MM.1S (cell line): Measurements from ENCODE around the gene ASCL2.

Experiments used
- EZH2 ChIP-seq: fragments of 300-600 bp; sonication (generic); optimal IDR thresholded peaks from 2 replicates; pipeline ENCODE3; 2017; ENCODE audit warnings: low read depth, mild to moderate bottlenecking, antibody characterized with exemption, low read length, mixed read lengths
- EZH2phosphoT487 ChIP-seq: fragments of 300-600 bp; sonication (generic); IDR thresholded peaks from 2 replicates; pipeline ENCODE4 v1.6.1; 2018; ENCODE audit warnings: antibody characterized with exemption, low read length
- TF ChIP-seq, protein P1 (sequence below): fragments of 300-600 bp; sonication (generic); IDR thresholded peaks from 2 replicates; pipeline ENCODE4 v1.5.1; 2016; ENCODE audit warnings: antibody characterized with exemption, low read length, mixed read lengths

DNA sequence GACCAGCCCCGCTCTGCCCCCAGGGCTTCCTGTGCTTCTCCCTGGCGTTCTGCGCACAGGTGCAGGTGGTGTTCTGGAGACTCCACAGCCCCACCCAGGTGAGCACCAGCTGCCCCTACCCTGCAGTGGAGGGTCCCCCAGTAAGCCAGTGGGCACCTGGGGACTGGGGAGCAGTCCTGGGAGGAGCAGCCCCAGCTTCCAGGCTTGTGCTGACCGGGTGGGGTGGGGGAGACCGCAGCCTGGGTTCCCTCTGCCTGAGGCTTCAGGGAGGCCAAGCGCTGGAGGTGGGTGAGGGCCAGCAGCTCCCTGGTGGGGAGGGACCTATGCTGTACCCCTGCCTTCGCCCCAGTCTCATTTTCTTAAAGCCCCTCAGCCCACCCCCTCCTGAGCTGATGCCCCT, 38.3 kb upstream of the ASCL2 start:
- TF ChIP-seq EZH2phosphoT487: no peak
- no peak for TF ChIP-seq EZH2
- TF ChIP-seq, protein P1, sequence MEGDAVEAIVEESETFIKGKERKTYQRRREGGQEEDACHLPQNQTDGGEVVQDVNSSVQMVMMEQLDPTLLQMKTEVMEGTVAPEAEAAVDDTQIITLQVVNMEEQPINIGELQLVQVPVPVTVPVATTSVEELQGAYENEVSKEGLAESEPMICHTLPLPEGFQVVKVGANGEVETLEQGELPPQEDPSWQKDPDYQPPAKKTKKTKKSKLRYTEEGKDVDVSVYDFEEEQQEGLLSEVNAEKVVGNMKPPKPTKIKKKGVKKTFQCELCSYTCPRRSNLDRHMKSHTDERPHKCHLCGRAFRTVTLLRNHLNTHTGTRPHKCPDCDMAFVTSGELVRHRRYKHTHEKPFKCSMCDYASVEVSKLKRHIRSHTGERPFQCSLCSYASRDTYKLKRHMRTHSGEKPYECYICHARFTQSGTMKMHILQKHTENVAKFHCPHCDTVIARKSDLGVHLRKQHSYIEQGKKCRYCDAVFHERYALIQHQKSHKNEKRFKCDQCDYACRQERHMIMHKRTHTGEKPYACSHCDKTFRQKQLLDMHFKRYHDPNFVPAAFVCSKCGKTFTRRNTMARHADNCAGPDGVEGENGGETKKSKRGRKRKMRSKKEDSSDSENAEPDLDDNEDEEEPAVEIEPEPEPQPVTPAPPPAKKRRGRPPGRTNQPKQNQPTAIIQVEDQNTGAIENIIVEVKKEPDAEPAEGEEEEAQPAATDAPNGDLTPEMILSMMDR: no peak
